Activated T-helper 1 cell treated with Interleukin-2 at 50 U/mL for 16 hours (primary cell): ENCODE data around the gene ZDHHC11B.

Source experiments
- DNase-seq: peaks from one replicate; pipeline ENCODE4 v3.0.0-alpha.2; 2020; ENCODE audit warnings: low read depth

ZDHHC11B gene

DNA sequence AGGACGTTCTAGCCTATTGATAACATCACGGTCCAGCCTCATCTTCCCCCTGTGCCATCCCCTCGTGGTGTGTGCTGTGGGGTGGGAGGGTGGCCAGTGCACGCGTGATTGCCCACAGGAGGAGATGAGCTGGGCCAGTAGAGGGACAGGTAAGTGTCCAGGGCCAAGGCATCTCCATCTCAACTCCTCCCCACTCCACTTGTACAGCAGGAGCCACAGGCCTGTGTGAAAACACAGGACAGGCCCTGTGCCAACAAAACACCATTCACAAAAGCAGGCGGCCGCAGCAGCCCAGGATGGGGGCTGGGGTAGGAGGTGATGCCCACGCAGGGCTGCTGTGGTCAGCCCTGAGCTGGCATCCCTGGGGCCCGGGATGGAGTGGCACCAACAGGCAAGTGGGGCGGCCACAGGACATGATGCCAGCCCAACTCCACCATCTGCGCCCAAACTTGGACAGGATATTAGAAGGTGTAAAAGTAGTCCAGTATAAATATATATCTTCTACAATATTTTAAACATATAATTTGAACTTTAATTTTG, 124.0 kb downstream of the ZDHHC11B start:
- no peak for DNase-seq
